Skeletal muscle satellite cell (primary cell): ENCODE measurements around the gene GALNT13. TPM values are rescaled to one million over a fixed set of nuclear protein-coding genes. Genes with fewer than 3 reads are reported as not detected.

Source experiments
- H3K27me3 ChIP-seq: 2 replicates; pipeline ENCODE4 v1.7.0; 2013; ENCODE audit warnings: low read length; ENCODE audit not compliant: control insufficient read depth, insufficient read depth
- H3K36me3 ChIP-seq: 2 replicates; pipeline ENCODE4 v1.7.0; 2013; ENCODE audit warnings: mild to moderate bottlenecking, control low read depth, low read length; ENCODE audit not compliant: insufficient read depth
- H3K4me1 ChIP-seq: 2 replicates; pipeline ENCODE4 v1.7.0; 2013; ENCODE audit warnings: low read length; ENCODE audit not compliant: control insufficient read depth, insufficient read depth
- H3K4me2 ChIP-seq: 2 replicates; pipeline ENCODE4 v1.7.0; 2013; ENCODE audit warnings: mild to moderate bottlenecking, low read length
- H3K4me3 ChIP-seq: 2 replicates; pipeline ENCODE4 v1.7.0; 2013; ENCODE audit warnings: low read length
- H3K9ac ChIP-seq: 2 replicates; pipeline ENCODE4 v1.7.0; 2013; ENCODE audit warnings: mild to moderate bottlenecking, low read depth, low read length, moderate library complexity
- H3K9me3 ChIP-seq: replicated peaks from 2 replicates; pipeline ENCODE4 v1.7.0; 2013; ENCODE audit warnings: mild to moderate bottlenecking, control low read depth, low read length
- total RNA-seq: library from RNA; depleted of rRNA; stranded (reverse); fragments of >200 nt; gene quantifications from 2 replicates; pipeline ENCODE4 v1.2.3, GENCODE V29; 2012; rRNA removed

Gene GALNT13
- total RNA-seq = 0.66 TPM in 1 of 2 replicates, not detected in the other

DNA sequence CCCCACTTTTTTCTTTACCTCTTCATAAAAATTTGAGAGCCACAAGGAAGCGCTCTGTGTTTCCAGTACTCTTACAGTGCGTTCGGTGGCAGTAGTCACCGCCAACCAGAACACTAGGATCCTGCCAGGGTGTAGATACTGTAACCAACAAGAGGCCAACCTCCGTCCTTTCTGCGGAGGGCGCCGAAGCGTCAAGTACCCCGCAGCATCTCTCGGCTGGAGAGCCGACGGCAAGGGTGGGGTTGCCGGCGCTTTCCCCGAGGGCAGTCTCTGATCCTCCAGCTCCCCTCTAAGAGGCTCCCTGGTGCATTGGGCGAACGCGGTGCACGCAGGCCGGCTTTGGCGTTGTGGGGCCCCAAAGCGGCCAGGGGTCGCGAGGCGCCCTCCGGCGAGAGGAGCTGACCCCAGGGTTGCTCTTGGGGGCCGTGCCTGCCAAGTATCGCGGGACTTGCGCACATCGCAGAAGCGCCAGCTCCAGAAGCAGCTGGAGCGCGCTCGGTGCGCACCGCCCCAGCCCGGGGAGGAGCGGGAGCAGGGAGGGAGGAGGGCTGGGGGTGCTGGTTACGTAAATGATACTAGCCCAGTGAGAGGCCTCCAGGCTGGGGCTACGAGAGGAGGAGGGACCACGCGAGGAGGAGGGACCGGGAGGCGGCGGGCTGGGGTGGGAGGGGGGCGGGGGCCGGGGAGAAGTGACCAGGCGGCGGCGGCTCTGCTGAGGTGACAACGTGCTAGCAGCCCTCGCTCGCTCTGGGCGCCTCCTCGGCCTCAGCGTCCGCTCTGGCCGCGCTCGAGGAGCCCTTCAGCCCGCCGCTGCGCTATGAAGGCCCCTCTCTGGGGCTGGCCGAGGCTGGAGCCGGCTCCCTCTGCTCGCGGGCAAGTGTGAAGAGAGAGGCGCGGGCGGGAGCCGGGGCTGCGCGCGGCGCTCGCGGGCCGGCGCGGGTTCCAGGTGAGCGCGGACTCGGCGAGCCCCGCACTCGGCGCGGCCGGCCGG is at the start of gene GALNT13:
TSS of gene GALNT13 (plus strand) at position 692 of the 991 bp plus-strand sequence.
- Histone ChIP-seq H3K9me3 (no peaks in the 10 kb centered on the region), H3K4me3 (peak within 1 kb of the TSS; percentile 34), H3K4me2 (peak within 1 kb of the TSS; percentile 41), H3K36me3 (no peaks in the 10 kb centered on the region), H3K4me1 (no peaks in the 10 kb centered on the region), H3K9ac (no peak within 1 kb of the TSS), H3K27me3 (peaks cover 30% of the 10 kb centered on the region)

GRCh38 chr2:153823880-153824279 is 47.8 kb upstream of the GALNT13 start:
- Histone ChIP-seq H3K4me2 (no peak overlapping the region), H3K4me1 (no peaks in the 10 kb centered on the region), H3K36me3 (no peaks in the 10 kb centered on the region), H3K4me3 (no peak overlapping the region), H3K9ac (no peak overlapping the region), H3K27me3 (no peaks in the 10 kb centered on the region), H3K9me3 (no peaks in the 10 kb centered on the region)

- H3K4me1 ChIP-seq = no peaks in the 10 kb centered on the region
- H3K27me3 ChIP-seq = no peaks in the 10 kb centered on the region
- no peaks in the 10 kb centered on the region for H3K36me3 ChIP-seq
- H3K9ac ChIP-seq = no peak overlapping the region
- H3K4me2 ChIP-seq = no peak overlapping the region
- H3K9me3 ChIP-seq = no peaks in the 10 kb centered on the region
- H3K4me3 ChIP-seq = no peak overlapping the region
Measured at GRCh38 chr2:153828335-153828734, 43.4 kb upstream of the GALNT13 start.

GRCh38 chr2:153834662-153835061 is 37.1 kb upstream of the GALNT13 start:
- H3K36me3 ChIP-seq = no peaks in the 10 kb centered on the region
- H3K27me3 ChIP-seq = no peaks in the 10 kb centered on the region
- no peaks in the 10 kb centered on the region for H3K9me3 ChIP-seq

DNA sequence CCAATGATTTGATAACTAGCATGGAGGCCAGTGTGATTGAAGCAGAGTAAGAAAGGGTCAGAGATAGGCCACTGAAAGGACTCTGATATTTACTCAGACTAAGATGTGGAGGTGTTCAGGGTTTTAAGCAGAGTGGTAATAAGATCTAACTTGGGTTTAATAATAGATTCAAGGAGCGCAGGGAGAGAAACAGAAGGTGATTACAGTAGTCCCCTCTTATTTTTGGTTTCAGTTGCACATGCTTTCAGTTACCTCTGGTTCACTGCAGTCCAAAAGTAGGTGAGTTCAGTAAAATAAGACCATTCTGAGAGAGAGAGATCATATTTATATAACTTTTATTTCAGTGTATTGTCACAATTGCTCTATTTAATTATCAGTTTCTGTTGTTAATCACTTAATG is 13.5 kb upstream of the GALNT13 start:
- Histone ChIP-seq H3K9me3 (no peaks in the 10 kb centered on the region), H3K36me3 (no peaks in the 10 kb centered on the region), H3K4me3 (no peak overlapping the region), H3K27me3 (no peaks in the 10 kb centered on the region), H3K4me2 (no peak overlapping the region), H3K4me1 (no peaks in the 10 kb centered on the region), H3K9ac (no peak overlapping the region)

More at GRCh38 chr2:153834662-153835061, 37.1 kb upstream of the GALNT13 start:
- Histone ChIP-seq H3K4me3 (no peak overlapping the region), H3K9ac (no peak overlapping the region), H3K4me2 (no peak overlapping the region), H3K4me1 (no peaks in the 10 kb centered on the region)

GRCh38 chr2:153864022-153864421 is 7.7 kb upstream of the GALNT13 start:
- Histone ChIP-seq H3K4me2 (no peak overlapping the region), H3K4me1 (no peaks in the 10 kb centered on the region), H3K4me3 (no peak overlapping the region), H3K9me3 (no peaks in the 10 kb centered on the region), H3K27me3 (no peaks in the 10 kb centered on the region), H3K36me3 (no peaks in the 10 kb centered on the region), H3K9ac (no peak overlapping the region)

DNA sequence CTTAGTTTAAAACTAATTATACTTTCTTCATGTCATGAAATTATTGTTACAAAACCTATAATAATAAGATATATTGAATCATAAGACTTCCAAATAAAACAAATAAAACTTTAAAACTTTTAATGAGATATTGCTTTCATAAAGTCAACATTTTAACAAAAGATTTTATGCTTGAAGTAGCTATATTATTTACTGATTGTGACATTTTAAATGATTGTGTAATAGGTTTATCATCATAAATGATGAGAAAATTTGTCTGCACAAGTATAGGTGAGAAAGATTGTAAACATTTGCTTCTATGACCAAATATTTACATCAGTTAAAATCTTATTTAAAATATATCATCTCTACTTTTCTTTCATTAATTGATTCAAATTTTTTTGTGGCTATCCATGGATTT is 5.1 kb upstream of the GALNT13 start:
- H3K9me3 ChIP-seq = no peaks in the 10 kb centered on the region
- no peaks in the 10 kb centered on the region for H3K36me3 ChIP-seq
- H3K4me2 ChIP-seq = no peak overlapping the region

GRCh38 chr2:153870308-153870707 is 1.4 kb upstream of the GALNT13 start:
- Histone ChIP-seq H3K4me2 (no peak overlapping the region), H3K36me3 (no peaks in the 10 kb centered on the region), H3K9me3 (no peaks in the 10 kb centered on the region), H3K4me3 (no peak overlapping the region), H3K9ac (no peak overlapping the region), H3K27me3 (peaks cover 30% of the 10 kb centered on the region), H3K4me1 (no peaks in the 10 kb centered on the region)

More for the DNA sequence above, 5.1 kb upstream of the GALNT13 start:
- peaks cover 10% of the 10 kb centered on the region for H3K27me3 ChIP-seq
- no peak overlapping the region for H3K9ac ChIP-seq
- no peaks in the 10 kb centered on the region for H3K4me1 ChIP-seq
- no peak overlapping the region for H3K4me3 ChIP-seq

DNA sequence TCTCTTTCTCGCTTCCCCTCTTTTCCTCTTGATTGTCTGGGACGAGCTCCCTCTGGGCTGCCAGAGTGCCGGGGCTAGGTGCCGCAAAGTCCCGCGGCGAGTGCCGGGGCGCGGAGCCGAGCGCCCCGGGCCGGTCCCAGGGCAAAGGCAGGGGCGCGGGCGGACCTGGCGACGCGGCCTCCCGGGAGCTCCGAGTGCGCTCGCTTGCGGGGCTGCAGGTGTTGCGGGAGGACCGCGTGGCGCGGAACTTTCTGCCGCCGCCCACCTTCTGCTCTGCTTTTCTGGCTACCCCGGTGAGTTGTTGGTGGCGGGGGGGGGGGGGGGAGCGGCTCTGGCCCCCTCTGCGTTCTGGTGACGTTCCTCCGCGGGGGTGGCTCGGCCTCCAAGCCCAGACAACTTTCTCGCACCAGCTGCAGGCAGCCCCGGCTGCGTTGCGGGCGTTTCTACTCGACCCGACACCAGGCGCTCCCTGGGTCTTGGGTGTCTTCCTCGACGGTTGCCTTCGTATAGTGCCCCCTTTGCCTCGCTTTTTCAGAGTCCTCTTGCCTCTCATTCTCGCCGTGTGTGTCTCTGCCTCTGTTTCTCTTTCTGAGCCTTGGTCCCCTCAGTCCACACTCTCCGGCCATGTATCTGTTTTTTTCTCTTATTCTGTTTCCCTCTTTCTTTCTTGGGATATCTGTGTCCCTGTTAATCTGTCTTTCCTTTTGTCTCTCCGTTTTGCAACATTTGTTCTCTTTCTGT is 759 bp downstream of the GALNT13 start:
- Histone ChIP-seq H3K4me1 (no peaks in the 10 kb centered on the region), H3K36me3 (no peaks in the 10 kb centered on the region), H3K27me3 (peaks cover 30% of the 10 kb centered on the region), H3K9ac (no peak overlapping the region), H3K4me2 (peak overlapping the region; percentile 41), H3K9me3 (no peaks in the 10 kb centered on the region), H3K4me3 (peak overlapping the region; percentile 34)

DNA sequence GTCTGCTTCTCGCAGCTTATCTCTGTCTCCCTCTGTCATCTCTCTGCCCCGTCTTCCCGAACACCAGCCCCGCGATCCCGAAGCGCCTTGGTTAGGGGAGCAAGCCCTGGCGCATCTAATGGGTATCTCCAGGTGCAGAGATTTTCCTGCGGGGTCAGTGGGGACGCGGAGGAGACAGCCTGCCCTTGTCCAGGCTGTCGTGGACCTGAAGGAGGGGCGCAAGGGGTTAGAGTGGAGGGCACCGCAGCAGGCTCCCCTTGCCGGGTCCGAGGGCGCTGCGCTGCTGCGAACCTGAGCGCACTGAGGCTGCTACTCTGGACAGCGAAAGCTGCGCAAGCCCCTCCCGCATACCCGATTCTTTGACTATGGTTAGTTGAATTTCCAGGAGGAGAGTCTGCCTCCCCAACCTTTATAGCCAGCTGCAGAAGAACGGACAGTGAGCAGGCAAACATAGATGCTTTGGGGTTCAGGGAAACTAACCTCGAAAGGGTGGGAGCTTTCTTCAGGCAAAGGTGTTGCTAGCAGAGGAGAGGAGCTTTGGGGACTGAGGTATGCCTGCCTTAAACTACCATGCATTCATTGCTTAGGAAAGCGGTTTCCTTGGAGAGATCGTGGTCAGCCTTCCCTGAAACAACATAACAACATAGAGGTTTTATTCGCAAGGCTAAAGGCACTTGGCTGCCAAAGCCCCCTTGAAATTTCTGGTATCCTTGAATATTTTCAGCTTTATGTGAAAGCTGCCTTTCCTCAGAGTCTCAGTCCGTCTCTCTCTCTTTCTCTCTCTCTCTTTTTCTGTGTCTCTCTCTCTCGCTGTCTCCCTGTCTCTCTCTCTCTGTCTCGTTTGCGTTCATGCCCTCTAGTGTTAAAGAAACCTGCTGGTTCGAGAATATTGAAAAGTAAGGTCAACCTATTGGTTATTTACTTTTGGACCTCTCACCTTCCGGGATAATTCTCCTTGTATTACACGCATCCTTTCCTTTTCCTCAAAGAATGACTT is 1.6 kb downstream of the GALNT13 start:
- no peaks in the 10 kb centered on the region for H3K4me1 ChIP-seq
- no peak overlapping the region for H3K9ac ChIP-seq
- no peaks in the 10 kb centered on the region for H3K36me3 ChIP-seq
- no peak overlapping the region for H3K4me3 ChIP-seq
- H3K4me2 ChIP-seq = no peak overlapping the region
- no peaks in the 10 kb centered on the region for H3K9me3 ChIP-seq
- peaks cover 30% of the 10 kb centered on the region for H3K27me3 ChIP-seq
